GM23248 (cell line): Measurements from ENCODE around the gene CCDC171.
"Not testable (repeated sequence)": the region's sequence is repeated elsewhere in the genome, so short reads cannot be mapped to it uniquely, and the experiment has no call there.

ENCODE experiments used
- EZH2 ChIP-seq: fragments of 200-600 bp; sonication (generic); IDR thresholded peaks from 2 replicates; pipeline ENCODE4 v1.6.1; 2018; ENCODE audit warnings: antibody characterized with exemption, mild to moderate bottlenecking; ENCODE audit not compliant: insufficient read depth, poor library complexity, severe bottlenecking
- EZH2phosphoT487 ChIP-seq: fragments of 200-600 bp; sonication (generic); IDR thresholded peaks from 2 replicates; pipeline ENCODE4 v1.6.1; 2018; ENCODE audit warnings: antibody characterized with exemption, moderate library complexity, mild to moderate bottlenecking, low read depth; ENCODE audit not compliant: insufficient read depth

DNA sequence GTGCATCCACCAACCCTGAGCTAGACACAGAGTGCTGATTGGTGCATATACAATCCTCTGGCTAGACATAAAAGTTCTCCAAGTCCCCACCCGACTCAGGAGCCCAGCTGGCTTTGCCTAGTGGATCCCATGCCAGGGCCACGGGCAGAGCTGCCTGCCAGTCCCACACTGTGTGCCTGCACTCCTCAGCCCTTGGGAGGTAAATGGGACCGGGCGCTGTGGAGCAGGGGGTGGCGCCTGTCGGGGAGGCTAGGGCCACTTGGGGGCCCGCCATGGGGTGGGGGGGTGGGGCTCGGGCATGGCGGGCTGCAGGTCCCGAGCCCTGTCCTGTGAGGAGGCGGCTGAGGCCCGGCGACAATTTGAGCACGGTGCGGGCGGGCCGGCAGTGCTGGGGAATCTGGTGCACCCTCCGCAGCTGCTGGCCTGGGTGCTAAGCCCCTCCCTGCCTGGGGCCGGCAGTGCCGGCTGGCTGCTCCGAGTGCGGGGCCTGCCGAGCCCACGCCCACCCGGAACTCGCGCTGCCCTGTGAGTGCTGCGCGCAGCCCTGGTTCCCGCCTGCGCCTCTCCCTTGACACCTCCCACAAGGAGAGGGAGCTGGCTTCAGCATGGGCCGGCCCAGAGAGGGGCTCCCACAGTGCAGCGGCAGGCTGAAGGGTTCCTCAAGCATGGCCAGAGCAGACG, 257.5 kb downstream of the CCDC171 start:
- not testable (repeated sequence) for TF ChIP-seq EZH2, EZH2phosphoT487
